ENCODE data around the gene GABRR1. TPM values are rescaled to one million over a fixed set of nuclear protein-coding genes. Genes with fewer than 3 reads are reported as not detected.

The GABRR1 gene
- total RNA-seq, 1 experiment from 2014 or later = not detected

GRCh38 chr6:89214197-89214596 is 3.0 kb downstream of the GABRR1 start:
- intact Hi-C loops (cut with micrococcal nuclease) = no loop called here
- H3K36me3 Mint-ChIP-seq (ENCODE audit: insufficient read depth, unreplicated experiment) = no peaks in the 10 kb centered on the region

DNA sequence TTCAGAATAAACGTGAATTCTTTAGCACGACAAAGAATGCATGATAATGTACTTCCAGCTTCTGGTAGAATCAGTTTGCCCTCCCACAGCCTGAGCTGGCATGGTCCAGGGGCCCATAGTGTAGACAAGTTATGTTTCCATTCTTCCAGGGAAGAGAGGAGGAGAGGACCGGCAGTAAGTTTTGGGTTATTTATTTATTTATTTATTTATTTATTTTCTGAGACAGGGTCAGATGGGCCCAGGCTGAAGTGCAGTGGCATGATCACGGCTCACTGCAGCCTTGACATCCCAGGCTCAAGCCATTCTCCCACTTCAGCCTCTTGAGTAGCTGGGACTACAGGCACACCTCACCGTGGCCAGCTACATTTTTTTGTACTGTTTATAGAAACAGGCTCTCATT is 4.7 kb downstream of the GABRR1 start:
- Mint-ChIP-seq H3K4me3 (ENCODE audit: unreplicated experiment) (no peak overlapping the region), H3K36me3 (ENCODE audit: insufficient read depth, unreplicated experiment) (no peaks in the 10 kb centered on the region), H3K27me3 (ENCODE audit: insufficient read depth, unreplicated experiment) (peaks cover 52% of the 10 kb centered on the region), H3K27ac (ENCODE audit: low read depth, unreplicated experiment) (no peak overlapping the region), H3K4me1 (ENCODE audit: insufficient read depth, unreplicated experiment) (no peaks in the 10 kb centered on the region), H3K9me3 (ENCODE audit: unreplicated experiment) (no peaks in the 10 kb centered on the region)
- intact Hi-C loops (cut with micrococcal nuclease) = no loop called here
- DNase-seq (ENCODE audit: unreplicated experiment) = no peak
- BruUV-seq (replicated peaks) = no TSS peak
- ChIA-PET POLR2A (no interaction called here), CTCF (interaction anchor here (0.5 to 1.8 kb wide), 4 partner anchors 29 to 229 kb away, joined by 3 to 7 read pairs (median 3); no protein-coding TSS in a partner anchor)
- TF ChIP-seq, protein P1, sequence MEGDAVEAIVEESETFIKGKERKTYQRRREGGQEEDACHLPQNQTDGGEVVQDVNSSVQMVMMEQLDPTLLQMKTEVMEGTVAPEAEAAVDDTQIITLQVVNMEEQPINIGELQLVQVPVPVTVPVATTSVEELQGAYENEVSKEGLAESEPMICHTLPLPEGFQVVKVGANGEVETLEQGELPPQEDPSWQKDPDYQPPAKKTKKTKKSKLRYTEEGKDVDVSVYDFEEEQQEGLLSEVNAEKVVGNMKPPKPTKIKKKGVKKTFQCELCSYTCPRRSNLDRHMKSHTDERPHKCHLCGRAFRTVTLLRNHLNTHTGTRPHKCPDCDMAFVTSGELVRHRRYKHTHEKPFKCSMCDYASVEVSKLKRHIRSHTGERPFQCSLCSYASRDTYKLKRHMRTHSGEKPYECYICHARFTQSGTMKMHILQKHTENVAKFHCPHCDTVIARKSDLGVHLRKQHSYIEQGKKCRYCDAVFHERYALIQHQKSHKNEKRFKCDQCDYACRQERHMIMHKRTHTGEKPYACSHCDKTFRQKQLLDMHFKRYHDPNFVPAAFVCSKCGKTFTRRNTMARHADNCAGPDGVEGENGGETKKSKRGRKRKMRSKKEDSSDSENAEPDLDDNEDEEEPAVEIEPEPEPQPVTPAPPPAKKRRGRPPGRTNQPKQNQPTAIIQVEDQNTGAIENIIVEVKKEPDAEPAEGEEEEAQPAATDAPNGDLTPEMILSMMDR (IDR thresholded peaks at IDR 0.05; ENCODE audit: unreplicated experiment) = no peak

More at GRCh38 chr6:89214197-89214596, 3.0 kb downstream of the GABRR1 start:
- Mint-ChIP-seq H3K9me3 (ENCODE audit: unreplicated experiment) (no peaks in the 10 kb centered on the region), H3K4me1 (ENCODE audit: insufficient read depth, unreplicated experiment) (no peaks in the 10 kb centered on the region), H3K4me3 (ENCODE audit: unreplicated experiment) (no peak overlapping the region), H3K27me3 (ENCODE audit: insufficient read depth, unreplicated experiment) (peaks cover 66% of the 10 kb centered on the region), H3K27ac (ENCODE audit: low read depth, unreplicated experiment) (no peak overlapping the region)
- ChIA-PET CTCF (no interaction called here), POLR2A (no interaction called here)
- DNase-seq (ENCODE audit: unreplicated experiment) = no peak
- BruUV-seq (replicated peaks) = no TSS peak
- TF ChIP-seq, protein P1 (IDR thresholded peaks at IDR 0.05; ENCODE audit: unreplicated experiment) = no peak

DNA sequence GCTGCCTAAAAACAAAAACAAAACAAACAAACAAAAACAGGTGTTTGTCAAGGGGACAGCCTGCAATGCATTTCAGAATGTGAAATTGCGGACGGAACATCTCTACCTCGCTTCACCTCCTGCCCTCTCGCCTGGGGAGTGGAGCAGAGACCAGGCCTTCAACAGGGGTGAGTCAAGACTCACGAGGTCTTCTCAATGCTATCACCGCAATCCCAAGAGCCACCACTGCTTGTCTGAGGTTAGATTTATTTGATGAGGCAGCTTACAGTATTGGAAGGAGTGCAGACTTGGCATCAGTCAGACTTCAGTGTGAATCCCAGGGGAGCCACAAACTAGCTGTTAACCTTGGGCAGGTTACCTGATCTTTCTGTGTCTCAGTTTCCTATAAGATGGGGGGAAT is 7.7 kb downstream of the GABRR1 start:
- Mint-ChIP-seq H3K4me3 (ENCODE audit: unreplicated experiment) (no peak overlapping the region), H3K4me1 (ENCODE audit: insufficient read depth, unreplicated experiment) (no peaks in the 10 kb centered on the region), H3K27me3 (ENCODE audit: insufficient read depth, unreplicated experiment) (peaks cover 30% of the 10 kb centered on the region), H3K9me3 (ENCODE audit: unreplicated experiment) (no peaks in the 10 kb centered on the region), H3K27ac (ENCODE audit: low read depth, unreplicated experiment) (no peak overlapping the region), H3K36me3 (ENCODE audit: insufficient read depth, unreplicated experiment) (no peaks in the 10 kb centered on the region)
- TF ChIP-seq, protein P1 (IDR thresholded peaks at IDR 0.05; ENCODE audit: unreplicated experiment) = no peak
- no peak for DNase-seq (ENCODE audit: unreplicated experiment)
- BruUV-seq (replicated peaks) = no TSS peak
- CTCF ChIA-PET = no interaction called here
- intact Hi-C loops (cut with micrococcal nuclease) = no loop called here
- POLR2A ChIA-PET = no interaction called here

- no peak overlapping the region for H3K27ac Mint-ChIP-seq (ENCODE audit: low read depth, unreplicated experiment)
- no TSS peak for BruUV-seq (replicated peaks)
- no peaks in the 10 kb centered on the region for H3K4me1 Mint-ChIP-seq (ENCODE audit: insufficient read depth, unreplicated experiment)
- ChIA-PET CTCF (interaction anchor here (1.3 to 1.8 kb wide), 2 partner anchors 36 to 164 kb away, joined by 3 read pairs; no protein-coding TSS in a partner anchor), POLR2A (no interaction called here)
- no peaks in the 10 kb centered on the region for H3K36me3 Mint-ChIP-seq (ENCODE audit: insufficient read depth, unreplicated experiment)
- H3K9me3 Mint-ChIP-seq (ENCODE audit: unreplicated experiment) = no peaks in the 10 kb centered on the region
- intact Hi-C loops (cut with micrococcal nuclease) = no loop called here
- TF ChIP-seq, protein P1 (IDR thresholded peaks at IDR 0.05; ENCODE audit: unreplicated experiment) = no peak
- no peak for DNase-seq (ENCODE audit: unreplicated experiment)
- H3K27me3 Mint-ChIP-seq (ENCODE audit: insufficient read depth, unreplicated experiment) = peaks cover 21% of the 10 kb centered on the region
- H3K4me3 Mint-ChIP-seq (ENCODE audit: unreplicated experiment) = no peak overlapping the region
Measured at GRCh38 chr6:89208551-89208950, 8.6 kb downstream of the GABRR1 start.

Data from MCF 10A (cell line).